Suppressor macrophage treated with lipopolysaccharide for 1 hour (primary cell): ENCODE data around the gene CLNK.

ENCODE experiments used
- DNase-seq, 3 donors: peaks; one replicate each; pipeline ENCODE4 v3.0.0-alpha.2; 2020 to 2022

Gene CLNK

GRCh38 chr4:10684631-10685030 is at the start of gene CLNK:
Gene CLNK, minus strand, starts transcription at chr4:10684768. Its CDS starts 16,899 bp downstream, at chr4:10667869.
- DNase-seq = no peak

- DNase-seq = no peak
Measured at GRCh38 chr4:10733481-10734062, 49.0 kb upstream of the CLNK start.

- no peak for DNase-seq
Measured at GRCh38 chr4:10732914-10733415, 48.4 kb upstream of the CLNK start.

- DNase-seq = peak in 2 of 3 donors; percentile 1 to 23
Measured at GRCh38 chr4:10732235-10732913, 47.8 kb upstream of the CLNK start.

- DNase-seq = no peak
Measured at GRCh38 chr4:10731690-10732089, 47.1 kb upstream of the CLNK start.

- no peak for DNase-seq
Measured at GRCh38 chr4:10731162-10731561, 46.6 kb upstream of the CLNK start.

- no peak for DNase-seq
Measured at GRCh38 chr4:10730590-10730989, 46.0 kb upstream of the CLNK start.

GRCh38 chr4:10730019-10730418 is 45.5 kb upstream of the CLNK start:
- DNase-seq = no peak

- peak in 2 of 3 donors; percentile 7 to 19 for DNase-seq
Measured at GRCh38 chr4:10729366-10729765, 44.8 kb upstream of the CLNK start.

GRCh38 chr4:10728016-10728415 is 43.4 kb upstream of the CLNK start:
- DNase-seq = no peak

GRCh38 chr4:10727140-10727880 is 42.7 kb upstream of the CLNK start:
- DNase-seq = no peak

- DNase-seq = no peak
Measured at GRCh38 chr4:10722957-10723356, 38.4 kb upstream of the CLNK start.

- no peak for DNase-seq
Measured at GRCh38 chr4:10721616-10722015, 37.0 kb upstream of the CLNK start.

- no peak for DNase-seq
Measured at GRCh38 chr4:10716163-10716562, 31.6 kb upstream of the CLNK start.

GRCh38 chr4:10715696-10716095 is 31.1 kb upstream of the CLNK start:
- no peak for DNase-seq

GRCh38 chr4:10715135-10715534 is 30.6 kb upstream of the CLNK start:
- no peak for DNase-seq

- no peak for DNase-seq
Measured at GRCh38 chr4:10713591-10713990, 29.0 kb upstream of the CLNK start.

- DNase-seq = no peak
Measured at GRCh38 chr4:10706236-10706635, 21.7 kb upstream of the CLNK start.

GRCh38 chr4:10704430-10704810 is 19.9 kb upstream of the CLNK start:
- no peak for DNase-seq

GRCh38 chr4:10703766-10704429 is 19.3 kb upstream of the CLNK start:
- DNase-seq = peak; percentile 9 to 51 (median 42)

- no peak for DNase-seq
Measured at GRCh38 chr4:10703156-10703555, 18.6 kb upstream of the CLNK start.

- no peak for DNase-seq
Measured at GRCh38 chr4:10701702-10702460, 17.3 kb upstream of the CLNK start.

GRCh38 chr4:10701161-10701560 is 16.6 kb upstream of the CLNK start:
- DNase-seq = no peak
